GM12801 (cell line): Measurements from ENCODE around the gene GUF1.

Experiments
- CTCF ChIP-seq: IDR thresholded peaks from one replicate; pipeline ENCODE4 v1.5.1; 2011; ENCODE audit warnings: control low read depth; ENCODE audit not compliant: insufficient read length; ENCODE audit errors: extremely low read depth

Gene GUF1

GRCh38 chr4:44727471-44727870, 49.3 kb downstream of the GUF1 start:
- TF ChIP-seq CTCF = no peak

DNA sequence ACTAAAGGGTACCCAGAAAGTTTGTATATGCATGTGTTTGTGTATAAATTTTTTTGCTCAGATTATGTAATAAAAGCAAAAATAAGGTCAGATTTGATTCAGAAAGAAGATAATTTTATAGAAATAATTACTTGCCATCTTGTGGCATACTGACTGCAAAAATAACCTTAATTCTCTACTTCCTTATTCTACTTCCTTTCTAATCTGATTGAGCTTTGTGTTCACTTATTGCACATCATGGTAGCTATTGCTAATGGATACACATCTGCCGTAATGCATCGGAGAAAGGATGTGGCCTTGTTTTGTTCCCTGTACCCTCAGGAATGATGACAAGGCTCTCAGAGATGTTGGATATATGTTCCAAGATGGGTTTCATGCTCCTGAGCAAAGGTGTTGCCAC, 58.7 kb downstream of the GUF1 start:
- no peak for TF ChIP-seq CTCF

GRCh38 chr4:44738615-44739014, 60.4 kb downstream of the GUF1 start:
- no peak for TF ChIP-seq CTCF

GRCh38 chr4:44740201-44740600, 62.0 kb downstream of the GUF1 start:
- TF ChIP-seq CTCF = no peak
